PC-3 (cell line): ENCODE measurements around the gene TMEM60.

Experiments used
- CTCF ChIP-seq: fragments of 300-600 bp; sonication (generic); conservative IDR thresholded peaks from 2 replicates; pipeline ENCODE4 v1.5.1; 2017; ENCODE audit warnings: antibody characterized with exemption, low read depth, mild to moderate bottlenecking, low read length
- EZH2 ChIP-seq: fragments of 300-600 bp; sonication (generic); IDR thresholded peaks from one replicate; pipeline ENCODE4 v1.6.1; 2017; ENCODE audit warnings: antibody characterized with exemption, mild to moderate bottlenecking, low read length; ENCODE audit not compliant: unreplicated experiment

- TF ChIP-seq EZH2 = no peak
- no peak for TF ChIP-seq CTCF
These were observed 1.3 kb downstream of the TMEM60 start for GRCh38 chr7:77796960-77797359.
